Omental fat pad (tissue), 4 donors: ENCODE results near the gene FHL3. TPM values are rescaled to one million over a fixed set of nuclear protein-coding genes. Genes with fewer than 3 reads are reported as not detected.

Source experiments
- ATAC-seq: fragments of 150-250 bp; one replicate; pipeline ENCODE4 v1.9.1; 2016; ENCODE audit warnings: mild to moderate bottlenecking, moderate library complexity; ENCODE audit not compliant: low FRiP score
- DNase-seq: peaks from one replicate; pipeline ENCODE4 v3.0.0-alpha.2; 2019; ENCODE audit warnings: low spot score
- total RNA-seq, 4 donors: library from RNA; depleted of rRNA; stranded (reverse); fragments of >200 nt; gene quantifications; one replicate each; pipeline ENCODE4 v1.1.0, GENCODE V29; 2016
- TF ChIP-seq, protein P1 (sequence below), 3 donors: fragments of 450-650 bp; IDR thresholded peaks; one replicate each; pipeline ENCODE4 v1.5.1; 2016 to 2017; ENCODE audit warnings: antibody characterized with exemption in 3 of 3, mild to moderate bottlenecking in 3 of 3, moderate library complexity in 2 of 3

Gene FHL3
- total RNA-seq, 4 donors from 2014 or later = 9.2 to 27.6 (median 16.4) TPM

DNA sequence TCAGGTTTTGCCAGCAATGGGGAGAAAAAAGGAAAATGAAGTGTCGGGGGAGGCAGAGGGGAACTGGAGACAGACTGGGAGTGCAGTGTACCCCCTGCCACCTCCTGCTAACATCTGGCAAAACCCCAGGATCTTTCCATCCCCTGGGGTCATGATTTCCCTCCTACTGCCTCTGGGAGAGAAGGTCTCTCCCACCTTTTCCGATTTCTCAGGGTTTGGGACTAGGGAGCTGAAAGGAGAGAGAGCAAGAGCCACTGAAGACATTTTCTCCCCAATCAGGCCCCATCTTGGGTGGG lies 5.1 kb downstream of the FHL3 start:
- no peak for ATAC-seq
- TF ChIP-seq, protein P1, sequence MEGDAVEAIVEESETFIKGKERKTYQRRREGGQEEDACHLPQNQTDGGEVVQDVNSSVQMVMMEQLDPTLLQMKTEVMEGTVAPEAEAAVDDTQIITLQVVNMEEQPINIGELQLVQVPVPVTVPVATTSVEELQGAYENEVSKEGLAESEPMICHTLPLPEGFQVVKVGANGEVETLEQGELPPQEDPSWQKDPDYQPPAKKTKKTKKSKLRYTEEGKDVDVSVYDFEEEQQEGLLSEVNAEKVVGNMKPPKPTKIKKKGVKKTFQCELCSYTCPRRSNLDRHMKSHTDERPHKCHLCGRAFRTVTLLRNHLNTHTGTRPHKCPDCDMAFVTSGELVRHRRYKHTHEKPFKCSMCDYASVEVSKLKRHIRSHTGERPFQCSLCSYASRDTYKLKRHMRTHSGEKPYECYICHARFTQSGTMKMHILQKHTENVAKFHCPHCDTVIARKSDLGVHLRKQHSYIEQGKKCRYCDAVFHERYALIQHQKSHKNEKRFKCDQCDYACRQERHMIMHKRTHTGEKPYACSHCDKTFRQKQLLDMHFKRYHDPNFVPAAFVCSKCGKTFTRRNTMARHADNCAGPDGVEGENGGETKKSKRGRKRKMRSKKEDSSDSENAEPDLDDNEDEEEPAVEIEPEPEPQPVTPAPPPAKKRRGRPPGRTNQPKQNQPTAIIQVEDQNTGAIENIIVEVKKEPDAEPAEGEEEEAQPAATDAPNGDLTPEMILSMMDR (IDR thresholded peaks at IDR 0.05) = no peak
- no peak for DNase-seq

DNA sequence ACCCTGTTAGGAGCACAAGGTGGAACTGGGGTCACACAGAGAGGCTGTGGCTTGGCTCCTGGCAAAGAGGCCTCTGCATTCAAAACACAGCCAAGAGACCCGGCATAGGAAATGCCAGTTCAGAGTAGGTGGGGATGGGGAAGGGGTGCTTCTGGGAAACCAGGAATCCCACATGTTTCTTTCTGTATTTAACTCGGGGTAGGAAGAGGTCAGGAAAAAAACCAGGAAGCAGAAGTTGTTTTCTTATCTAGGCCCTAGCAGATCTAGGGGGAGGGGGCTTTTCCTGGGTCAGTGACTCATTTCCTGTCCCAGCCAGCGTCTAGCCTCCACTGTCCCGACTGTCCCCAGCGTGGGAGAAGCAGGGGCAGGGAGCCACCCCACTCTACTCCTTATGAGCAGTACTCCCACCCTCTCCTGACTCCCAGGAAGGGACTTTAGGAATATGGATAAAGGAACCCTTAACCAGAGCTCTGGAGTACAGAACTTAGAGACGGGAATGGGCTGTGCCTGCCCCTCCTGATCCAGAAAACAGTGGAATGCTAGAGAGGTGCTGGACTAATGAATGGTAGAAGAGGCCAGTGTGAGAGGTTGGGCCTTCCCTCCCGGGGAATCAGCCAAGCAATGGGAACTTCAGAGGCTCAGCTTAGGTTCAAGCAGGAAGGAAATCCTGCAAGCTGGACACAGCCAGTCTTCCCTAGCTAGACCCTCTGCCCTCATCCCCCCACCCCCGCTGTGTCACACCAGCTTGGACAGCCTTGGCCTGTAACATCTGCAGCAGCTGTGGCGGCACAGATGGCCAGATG lies 5.7 kb downstream of the FHL3 start:
- ATAC-seq (no peak), DNase-seq (no peak)
- TF ChIP-seq, protein P1 (IDR thresholded peaks at IDR 0.05) = no peak

DNA sequence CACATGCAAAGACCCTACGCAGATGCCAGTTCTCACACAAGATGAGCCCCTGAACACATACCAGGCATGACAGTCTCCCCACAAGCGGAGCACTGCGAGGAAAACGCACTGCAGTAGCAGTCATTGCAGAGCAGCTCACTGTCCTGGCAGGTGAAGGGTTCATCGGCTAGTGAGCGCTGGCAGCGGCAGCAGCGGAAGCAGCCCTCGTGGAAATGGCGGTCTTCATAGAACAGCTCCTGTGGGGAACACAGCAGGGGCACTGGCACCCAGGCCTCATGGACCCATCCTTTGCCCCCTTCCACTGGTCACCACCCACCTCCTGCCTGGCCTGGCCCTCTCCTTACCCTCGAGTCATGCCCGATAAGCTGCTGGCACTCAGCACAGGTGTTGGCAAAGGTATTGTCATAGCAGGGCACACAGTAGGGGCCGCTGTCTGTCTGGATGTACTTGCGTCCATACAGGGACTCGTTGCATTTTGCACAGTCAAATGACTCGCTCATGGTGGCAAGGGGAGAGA lies 6.3 kb downstream of the FHL3 start:
- no peak for ATAC-seq
- no peak for DNase-seq
- TF ChIP-seq, protein P1 (IDR thresholded peaks at IDR 0.05) = no peak

DNA sequence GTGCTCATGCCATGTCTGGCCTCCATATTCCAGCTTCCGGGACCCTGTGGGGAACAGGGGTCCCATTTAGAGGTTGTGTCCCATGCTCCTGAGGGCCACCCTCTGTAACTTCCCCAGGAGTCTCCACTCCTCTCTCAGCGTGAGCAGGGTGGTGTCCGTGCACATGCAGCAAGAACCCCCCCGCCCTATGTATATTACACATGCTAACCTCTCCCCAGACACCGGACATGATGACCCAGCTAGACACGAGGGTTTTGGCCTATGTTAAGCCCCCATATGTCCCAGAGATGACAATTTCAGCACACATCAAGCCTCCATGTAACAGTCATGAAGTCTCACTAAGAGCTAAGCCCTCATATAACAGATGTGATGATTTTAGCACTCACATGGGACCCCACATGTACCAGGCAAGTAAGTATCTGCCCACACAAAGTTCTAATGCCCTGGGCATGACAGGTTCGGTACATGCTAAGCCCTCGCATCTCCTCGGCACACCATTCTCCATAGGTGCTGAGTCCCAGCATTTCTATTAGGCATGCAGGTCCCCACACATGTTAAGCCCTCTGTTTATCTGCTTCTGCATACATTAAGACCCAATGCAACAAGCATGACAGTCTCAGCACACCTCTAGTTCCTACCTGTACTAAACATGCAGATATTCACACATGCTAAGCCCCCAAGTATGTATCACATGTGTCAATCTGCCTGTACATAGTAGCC lies 7.1 kb downstream of the FHL3 start:
- no peak for ATAC-seq
- DNase-seq = no peak
- TF ChIP-seq, protein P1 (IDR thresholded peaks at IDR 0.05) = no peak

DNA sequence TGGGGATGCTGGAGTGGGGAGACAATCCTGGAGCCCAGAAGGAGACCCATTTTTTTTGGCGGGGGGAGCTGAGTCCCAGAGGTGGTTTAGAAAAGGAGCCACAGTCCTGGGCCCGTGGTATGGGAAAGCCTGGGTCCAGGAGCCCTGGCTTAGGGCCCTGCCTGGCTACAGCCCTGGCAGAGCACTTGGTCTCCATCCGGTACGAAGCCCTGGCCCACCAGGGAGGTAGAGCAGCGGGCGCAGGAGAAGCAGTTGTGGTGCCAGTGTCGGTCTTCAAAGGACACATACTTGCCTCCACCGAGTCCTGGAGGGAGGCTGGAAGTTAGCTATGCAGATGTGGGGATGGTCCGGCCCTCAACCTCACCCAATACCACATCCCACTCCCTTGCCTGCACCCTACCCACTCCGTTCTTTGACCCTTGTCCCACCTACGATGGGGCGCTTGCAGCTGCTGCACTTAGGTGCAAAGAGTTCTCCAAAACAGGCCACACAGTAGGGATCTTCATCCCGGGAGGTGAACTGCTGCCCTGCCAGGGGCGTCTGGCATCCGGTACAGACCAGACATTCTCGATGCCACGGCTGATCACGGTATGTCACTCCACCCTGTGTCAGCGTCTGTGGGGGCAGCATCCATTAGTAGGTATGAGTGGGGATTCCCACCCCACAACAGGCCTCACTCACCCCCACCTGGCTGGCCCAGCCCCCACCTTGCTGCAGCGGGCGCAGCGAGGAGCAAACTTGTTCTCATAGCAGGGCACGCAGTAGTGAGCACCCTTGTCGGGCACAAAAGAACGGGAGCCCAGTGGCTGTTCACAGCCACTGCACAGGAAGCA lies 7.8 kb downstream of the FHL3 start:
- TF ChIP-seq, protein P1 (IDR thresholded peaks at IDR 0.05) = no peak
- DNase-seq (no peak), ATAC-seq (no peak)

DNA sequence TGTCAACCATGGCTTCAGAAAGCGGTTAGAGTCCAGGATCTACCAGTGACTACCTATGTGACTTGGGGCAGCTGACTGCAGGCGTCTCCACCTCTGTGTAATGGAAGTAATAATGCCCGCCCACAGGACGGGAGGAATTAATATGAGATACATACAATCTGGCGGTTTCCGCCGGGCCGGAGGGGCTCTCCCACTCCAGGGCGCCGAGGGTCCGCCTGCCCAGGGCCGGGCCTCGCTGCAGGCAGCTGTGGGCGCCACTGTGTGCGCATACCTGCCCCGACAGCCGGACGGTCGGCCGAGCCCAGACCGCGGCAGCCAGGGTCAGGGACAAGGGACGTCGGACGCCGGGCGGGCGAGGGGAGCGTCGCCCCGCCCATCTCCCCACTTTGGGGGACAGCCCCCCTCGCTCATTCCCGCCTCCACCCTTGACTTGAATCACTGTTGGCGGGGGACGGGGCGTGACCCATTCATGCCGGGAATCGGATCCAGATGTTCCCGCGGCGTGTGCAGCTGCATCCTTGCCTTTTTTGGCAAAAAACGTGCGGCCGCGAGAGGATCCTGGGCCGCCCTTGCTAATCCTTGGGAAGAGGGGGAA lies 9.5 kb downstream of the FHL3 start:
- DNase-seq (peak; percentile 75), ATAC-seq (peak; percentile 74)
- TF ChIP-seq, protein P1 (IDR thresholded peaks at IDR 0.05) = no peak
